ENCODE data around the gene OXTR.

- no peak for TF ChIP-seq CTCF (IDR thresholded peaks at IDR 0.05)
- no peak for TF ChIP-seq POLR2A (IDR thresholded peaks at IDR 0.05)
Observed at GRCh38 chr3:8733332-8734094, 35.9 kb downstream of the OXTR start, which contains the start of gene CAV3.

All from gastroesophageal sphincter (tissue), 3 donors.